Activated naive CD4-positive, alpha-beta T cell treated with anti-CD3 and anti-CD28 coated beads, Interleukin-2, amount 10 ng/mL, durations not matched to agents 7 days and 5 days (primary cell): ENCODE results near the gene GRK6.
A peak's percentile ranks its signal among the peaks of the same experiment; 100 is the strongest.

Source experiments
- CTCF ChIA-PET: fragments of 350-600 bp; sonication (Branson Sonifier 250); formaldehyde crosslinking; loops from one replicate; lab custom pipeline; 2021; ENCODE audit warnings: antibody characterized with exemption; lab: Charles Lee
- DNase-seq: peaks from one replicate; pipeline ENCODE4 v3.0.0-alpha.2; 2020
- H3K27ac Mint-ChIP-seq: one replicate; pipeline ENCODE4 v1.8.0; 2021; ENCODE audit warnings: mild to moderate bottlenecking, moderate library complexity, mixed read lengths
- H3K27me3 Mint-ChIP-seq: one replicate; pipeline ENCODE4 v1.8.0; 2021; ENCODE audit warnings: mild to moderate bottlenecking, mixed read lengths
- H3K36me3 Mint-ChIP-seq: one replicate; pipeline ENCODE4 v1.8.0; 2021; ENCODE audit warnings: mixed read lengths
- H3K4me1 Mint-ChIP-seq: one replicate; pipeline ENCODE4 v1.8.0; 2021; ENCODE audit warnings: mixed read lengths
- H3K4me3 Mint-ChIP-seq: one replicate; pipeline ENCODE4 v1.8.0; 2021; ENCODE audit warnings: mild to moderate bottlenecking, moderate library complexity, mixed read lengths
- H3K9me3 Mint-ChIP-seq: one replicate; pipeline ENCODE4 v1.8.0; 2021; ENCODE audit warnings: mixed read lengths

The GRK6 gene

GRCh38 chr5:177472460-177473442, 46.3 kb downstream of the GRK6 start:
- no peak overlapping the region for H3K27ac Mint-ChIP-seq
- peak; percentile 69 for DNase-seq
- H3K36me3 Mint-ChIP-seq, result no peaks in the 10 kb centered on the region

GRCh38 chr5:177473443-177474001, 47.0 kb downstream of the GRK6 start, which contains the start of gene DBN1:
Gene DBN1 (minus strand): TSS chr5:177473634. CDS start chr5:177473521, 113 bp downstream.
- Mint-ChIP-seq H3K4me1 (peaks cover 46% of the 10 kb centered on the region), H3K27ac (no peak within 1 kb of the TSS)
- DNase-seq, result peak; percentile 42

More at GRCh38 chr5:177472460-177473442, 46.3 kb downstream of the GRK6 start:
- peaks cover 39% of the 10 kb centered on the region for H3K4me1 Mint-ChIP-seq
- no peaks in the 10 kb centered on the region for H3K9me3 Mint-ChIP-seq
- peaks cover 64% of the 10 kb centered on the region for H3K27me3 Mint-ChIP-seq
- CTCF ChIA-PET, result interaction anchor here (0.6 to 2.0 kb wide), 4 partner anchors 28 to 196 kb away, joined by 3 to 8 read pairs (median 3); no protein-coding TSS in a partner anchor
- peak overlapping the region; percentile 62 for H3K4me3 Mint-ChIP-seq

GRCh38 chr5:177474002-177474476, 47.6 kb downstream of the GRK6 start:
- H3K27me3 Mint-ChIP-seq, result peaks cover 64% of the 10 kb centered on the region
- peaks cover 51% of the 10 kb centered on the region for H3K4me1 Mint-ChIP-seq
- no peaks in the 10 kb centered on the region for H3K9me3 Mint-ChIP-seq
- no peaks in the 10 kb centered on the region for H3K36me3 Mint-ChIP-seq
- CTCF ChIA-PET, result interaction anchor here (0.9 kb wide), 1 partner anchor 27 kb away, joined by 3 read pairs; no protein-coding TSS in a partner anchor
- H3K27ac Mint-ChIP-seq, result no peak overlapping the region
- no peak for DNase-seq
- peak overlapping the region; percentile 71 for H3K4me3 Mint-ChIP-seq

More at GRCh38 chr5:177473443-177474001, 47.0 kb downstream of the GRK6 start, which contains the start of gene DBN1:
- Mint-ChIP-seq H3K27me3 (peaks cover 64% of the 10 kb centered on the region), H3K9me3 (no peaks in the 10 kb centered on the region), H3K4me3 (peak within 1 kb of the TSS; percentile 71), H3K36me3 (no peaks in the 10 kb centered on the region)
- CTCF ChIA-PET, result interaction anchor here (0.6 to 2.0 kb wide), 3 partner anchors 27 to 69 kb away, joined by 3 to 8 read pairs (median 3); no protein-coding TSS in a partner anchor

GRCh38 chr5:177474846-177475562, 48.5 kb downstream of the GRK6 start:
- Mint-ChIP-seq H3K9me3 (no peaks in the 10 kb centered on the region), H3K27me3 (peaks cover 55% of the 10 kb centered on the region), H3K4me3 (peak overlapping the region; percentile 71), H3K36me3 (no peaks in the 10 kb centered on the region), H3K4me1 (peaks cover 61% of the 10 kb centered on the region), H3K27ac (no peak overlapping the region)
- no peak for DNase-seq
- CTCF ChIA-PET, result interaction anchor here (1.2 kb wide), 1 partner anchor 26 kb away, joined by 3 read pairs; no protein-coding TSS in a partner anchor

- Mint-ChIP-seq H3K27ac (no peak overlapping the region), H3K27me3 (peaks cover 47% of the 10 kb centered on the region)
Observed at GRCh38 chr5:177475563-177476427, 49.3 kb downstream of the GRK6 start.

GRCh38 chr5:177476531-177477233, 50.2 kb downstream of the GRK6 start:
- DNase-seq, result no peak
- Mint-ChIP-seq H3K27me3 (peaks cover 38% of the 10 kb centered on the region), H3K36me3 (no peaks in the 10 kb centered on the region), H3K4me3 (no peak overlapping the region), H3K27ac (no peak overlapping the region), H3K9me3 (no peaks in the 10 kb centered on the region), H3K4me1 (peaks cover 53% of the 10 kb centered on the region)
- CTCF ChIA-PET, result interaction anchor here (1.6 to 4.5 kb wide), 4 partner anchors 11 to 86 kb away, joined by 3 to 19 read pairs (median 7); no protein-coding TSS in a partner anchor

More at GRCh38 chr5:177475563-177476427, 49.3 kb downstream of the GRK6 start:
- CTCF ChIA-PET, result interaction anchor here (0.6 to 4.5 kb wide), 5 partner anchors 13 to 85 kb away, joined by 3 to 19 read pairs (median 5); no protein-coding TSS in a partner anchor
- Mint-ChIP-seq H3K4me1 (peaks cover 59% of the 10 kb centered on the region), H3K9me3 (no peaks in the 10 kb centered on the region), H3K36me3 (no peaks in the 10 kb centered on the region), H3K4me3 (no peak overlapping the region)
- no peak for DNase-seq

GRCh38 chr5:177477701-177478477, 51.4 kb downstream of the GRK6 start:
- Mint-ChIP-seq H3K36me3 (no peaks in the 10 kb centered on the region), H3K27me3 (peaks cover 27% of the 10 kb centered on the region), H3K27ac (no peak overlapping the region), H3K4me1 (peaks cover 47% of the 10 kb centered on the region), H3K9me3 (no peaks in the 10 kb centered on the region), H3K4me3 (no peak overlapping the region)
- CTCF ChIA-PET, result interaction anchor here (0.9 to 4.5 kb wide), 7 partner anchors 10 to 88 kb away, joined by 4 to 19 read pairs (median 6); no protein-coding TSS in a partner anchor
- no peak for DNase-seq

- Mint-ChIP-seq H3K9me3 (no peaks in the 10 kb centered on the region), H3K4me3 (no peak overlapping the region), H3K27me3 (peaks cover 23% of the 10 kb centered on the region), H3K36me3 (no peaks in the 10 kb centered on the region), H3K4me1 (peaks cover 45% of the 10 kb centered on the region), H3K27ac (peak overlapping the region; percentile 88)
- CTCF ChIA-PET, result interaction anchor here (1.3 to 4.5 kb wide), 4 partner anchors 11 to 22 kb away, joined by 4 to 19 read pairs (median 7); no protein-coding TSS in a partner anchor
- peak; percentile 49 for DNase-seq
Observed at GRCh38 chr5:177478711-177479646, 52.5 kb downstream of the GRK6 start.

- H3K36me3 Mint-ChIP-seq, result no peaks in the 10 kb centered on the region
- peak overlapping the region; percentile 88 for H3K27ac Mint-ChIP-seq
- CTCF ChIA-PET, result interaction anchor here (1.6 to 4.5 kb wide), 2 partner anchors 20 to 22 kb away, joined by 8 to 19 read pairs; no protein-coding TSS in a partner anchor
- H3K27me3 Mint-ChIP-seq, result peaks cover 15% of the 10 kb centered on the region
- H3K9me3 Mint-ChIP-seq, result no peaks in the 10 kb centered on the region
- no peak overlapping the region for H3K4me3 Mint-ChIP-seq
- H3K4me1 Mint-ChIP-seq, result peaks cover 38% of the 10 kb centered on the region
- DNase-seq, result no peak
Observed at GRCh38 chr5:177479774-177480173, 53.3 kb downstream of the GRK6 start.

- CTCF ChIA-PET, result interaction anchor here (0.6 kb wide), 2 partner anchors 11 to 78 kb away, joined by 3 read pairs; no protein-coding TSS in a partner anchor
- DNase-seq, result no peak
- Mint-ChIP-seq H3K9me3 (no peaks in the 10 kb centered on the region), H3K36me3 (peaks cover 3% of the 10 kb centered on the region), H3K4me3 (no peak overlapping the region), H3K27me3 (no peaks in the 10 kb centered on the region), H3K27ac (no peak overlapping the region), H3K4me1 (peaks cover 26% of the 10 kb centered on the region)
Observed at GRCh38 chr5:177482359-177482795, 55.9 kb downstream of the GRK6 start.
